GM18508 (cell line): ENCODE data around the gene PAPOLB.
"Not testable (repeated sequence)": the region's sequence is repeated elsewhere in the genome, so short reads cannot be mapped to it uniquely, and the experiment has no call there.

Experiments
- ATAC-seq: cut with Tn5 transposase; IDR thresholded peaks from one replicate; pipeline ENCODE4 v1.9.1; 2021; ENCODE audit warnings: moderate number of reproducible peaks; ENCODE audit not compliant: insufficient read depth, unreplicated experiment

Gene PAPOLB

GRCh38 chr7:4861673-4862072 lies at the start of gene PAPOLB:
PAPOLB (minus strand) TSS chr7:4862030; CDS start chr7:4861810, 220 bp downstream.
- ATAC-seq, result no peak

DNA sequence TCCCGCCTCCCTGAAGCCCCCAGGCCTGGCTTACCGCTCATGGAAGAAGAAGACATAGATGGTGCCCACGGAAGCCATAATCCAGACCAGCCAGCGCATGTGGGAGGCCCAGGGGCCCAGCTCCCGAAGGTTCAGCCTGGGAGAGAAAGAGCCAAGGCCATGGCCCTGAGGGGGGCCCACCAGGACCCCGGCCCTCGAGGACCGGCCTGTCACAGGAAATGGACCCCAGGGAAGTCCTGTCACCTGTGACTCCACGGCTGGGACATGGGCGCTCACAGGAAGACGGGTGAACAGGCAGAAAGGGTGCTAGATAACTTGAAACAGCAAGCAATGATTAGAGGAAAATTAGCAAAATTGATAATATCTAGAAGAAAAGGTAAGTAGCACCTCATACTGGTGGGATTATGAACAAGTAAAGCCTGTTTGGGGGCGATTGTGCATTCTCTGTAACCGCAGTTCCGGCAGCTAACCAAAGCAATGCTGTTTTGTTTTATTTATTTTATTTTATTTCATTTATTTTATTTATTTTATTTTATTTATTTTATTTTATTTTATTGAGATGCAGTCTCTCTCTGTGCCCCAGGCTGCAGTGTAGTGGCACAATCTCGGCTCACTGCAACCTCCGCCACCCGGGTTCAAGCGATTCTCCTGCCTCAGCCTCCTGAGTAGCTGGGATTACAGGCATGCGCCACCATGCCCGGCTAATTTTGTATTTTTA lies 49.4 kb upstream of the PAPOLB start:
- ATAC-seq, result no peak

DNA sequence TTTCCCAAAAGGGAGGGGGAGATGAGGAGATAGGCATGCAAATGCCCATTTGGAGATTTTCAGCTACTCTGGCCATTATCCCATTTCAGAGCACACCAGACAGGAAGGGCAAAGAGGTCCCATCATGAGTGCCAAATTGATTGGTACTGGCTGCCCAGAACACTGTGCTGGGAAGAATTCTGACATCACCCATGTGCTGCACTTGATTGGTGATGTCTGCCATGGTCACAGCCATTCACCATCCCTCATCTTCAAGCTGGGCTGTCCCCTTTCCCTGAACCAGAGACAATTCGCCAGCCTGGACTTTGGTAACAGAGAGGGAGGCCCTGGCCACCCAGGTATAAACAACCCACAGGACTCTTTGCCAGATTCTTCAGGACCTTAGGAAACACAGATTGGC lies 44.9 kb upstream of the PAPOLB start:
- no peak for ATAC-seq

GRCh38 chr7:4905171-4905570 lies 43.3 kb upstream of the PAPOLB start:
- ATAC-seq, result no peak

- ATAC-seq, result no peak
These were observed 42.5 kb upstream of the PAPOLB start for GRCh38 chr7:4904346-4904745.

- ATAC-seq, result no peak
These were observed 33.9 kb upstream of the PAPOLB start for GRCh38 chr7:4895766-4896165.

DNA sequence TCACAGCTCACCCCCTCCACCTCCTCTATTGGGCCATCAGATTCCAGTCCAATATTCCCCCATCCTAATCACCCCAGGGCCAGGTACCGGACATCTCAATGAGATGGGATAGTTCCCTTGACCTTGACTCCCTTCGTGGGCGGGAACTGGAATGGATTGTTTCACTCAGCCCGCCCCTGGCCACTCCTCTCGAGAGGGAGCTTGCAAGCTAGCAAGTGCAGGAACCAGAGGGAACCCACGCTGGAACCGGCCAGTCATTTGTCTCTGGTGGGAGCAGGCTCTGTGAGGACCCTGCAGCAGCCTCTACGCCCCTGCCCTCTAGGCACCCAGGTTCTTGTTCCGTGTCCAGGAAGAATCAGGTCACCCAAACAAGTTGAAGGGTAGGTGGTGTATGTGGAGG lies 32.7 kb upstream of the PAPOLB start:
- no peak for ATAC-seq

DNA sequence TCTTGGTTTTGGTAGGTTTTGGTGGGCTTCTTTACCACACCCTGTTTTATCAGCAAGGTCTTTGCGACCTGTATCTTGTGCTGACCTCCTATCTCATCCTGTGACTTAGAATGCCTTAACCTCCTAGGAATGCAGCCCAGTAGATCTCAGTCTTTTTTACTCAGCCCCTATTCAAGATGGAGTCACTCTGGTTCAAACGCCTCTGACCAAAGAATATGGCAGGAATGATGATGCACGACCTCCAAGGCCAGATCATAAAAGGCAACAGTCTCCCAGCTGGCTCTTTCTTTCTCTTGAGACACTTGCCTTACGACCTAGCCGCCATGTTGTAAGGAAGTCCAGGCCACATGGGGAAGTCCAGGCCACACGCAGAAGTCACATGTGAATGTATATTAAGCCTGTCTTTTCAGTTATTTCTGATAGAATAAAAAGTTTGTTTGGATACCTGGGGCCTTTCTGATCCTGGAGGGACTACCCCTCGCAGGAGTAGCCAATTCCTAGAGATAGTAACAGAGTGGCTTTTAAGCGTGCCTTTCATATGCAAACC lies 32.2 kb upstream of the PAPOLB start:
- ATAC-seq, result no peak

DNA sequence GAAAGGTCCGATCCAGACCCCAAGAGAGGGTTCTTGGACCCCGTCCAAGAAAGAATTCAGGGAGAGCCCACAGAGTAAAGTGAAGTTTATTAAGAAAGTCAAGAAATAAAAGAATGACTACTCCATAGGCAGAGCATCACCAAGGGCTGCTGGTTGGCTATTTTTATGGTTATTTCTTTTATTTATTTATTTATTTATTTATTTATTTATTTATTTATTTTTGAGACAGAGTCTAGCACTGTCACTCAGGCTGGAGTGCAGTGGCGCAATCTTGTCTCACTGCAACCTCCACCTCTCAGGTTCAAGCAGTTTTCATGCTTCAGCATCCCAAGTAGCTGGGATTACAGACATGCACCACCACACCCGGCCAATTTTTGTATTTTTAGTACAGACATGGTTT lies 31.4 kb upstream of the PAPOLB start:
- not testable (repeated sequence) for ATAC-seq

DNA sequence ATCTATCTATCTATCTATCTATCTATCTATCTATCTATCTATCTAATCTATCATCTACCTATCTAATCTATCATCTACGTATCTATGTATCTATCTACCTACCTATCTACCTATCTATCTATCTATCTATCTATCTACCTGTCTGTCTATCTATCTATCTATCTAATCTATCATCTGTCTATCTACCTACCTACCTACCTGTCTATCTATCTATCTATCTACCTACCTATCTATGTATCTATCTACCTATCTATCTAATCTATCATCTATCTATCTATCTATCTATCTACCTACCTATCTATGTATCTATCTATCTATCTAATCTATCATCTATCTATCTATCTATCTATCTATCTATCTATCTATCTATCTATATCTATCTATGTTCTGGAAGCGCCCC lies 29.7 kb upstream of the PAPOLB start:
- not testable (repeated sequence) for ATAC-seq

- ATAC-seq, result no peak
These were observed 27.9 kb upstream of the PAPOLB start for GRCh38 chr7:4889682-4890081.

- ATAC-seq, result no peak
These were observed 26.3 kb upstream of the PAPOLB start for GRCh38 chr7:4888161-4888560.

- ATAC-seq, result no peak
These were observed 24.8 kb upstream of the PAPOLB start for GRCh38 chr7:4886671-4887070.

DNA sequence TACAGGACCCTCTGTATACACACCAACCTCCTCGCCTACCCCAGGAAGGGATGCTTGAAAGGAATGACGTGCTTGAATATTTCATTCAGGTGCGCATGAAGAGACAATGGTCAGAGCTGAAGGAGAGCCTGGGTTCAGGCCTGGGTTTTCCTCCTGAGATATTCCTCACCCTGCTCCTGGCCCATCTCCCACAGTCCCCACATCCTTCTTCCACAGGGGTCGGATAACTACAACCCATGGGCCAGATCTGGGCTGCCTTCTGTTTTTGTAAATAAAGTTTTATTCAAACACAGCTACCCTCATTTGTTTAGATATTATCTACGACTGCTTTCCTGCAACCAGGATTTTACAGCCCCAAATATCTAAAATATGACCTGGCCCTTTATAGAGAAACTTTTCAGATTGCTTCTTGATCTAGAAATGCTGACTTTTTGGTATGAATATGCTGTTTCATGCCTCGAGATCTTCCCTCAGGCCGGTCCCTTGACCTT lies 23.5 kb upstream of the PAPOLB start:
- ATAC-seq, result no peak

- no peak for ATAC-seq
These were observed 22.3 kb upstream of the PAPOLB start for GRCh38 chr7:4884164-4884563.

DNA sequence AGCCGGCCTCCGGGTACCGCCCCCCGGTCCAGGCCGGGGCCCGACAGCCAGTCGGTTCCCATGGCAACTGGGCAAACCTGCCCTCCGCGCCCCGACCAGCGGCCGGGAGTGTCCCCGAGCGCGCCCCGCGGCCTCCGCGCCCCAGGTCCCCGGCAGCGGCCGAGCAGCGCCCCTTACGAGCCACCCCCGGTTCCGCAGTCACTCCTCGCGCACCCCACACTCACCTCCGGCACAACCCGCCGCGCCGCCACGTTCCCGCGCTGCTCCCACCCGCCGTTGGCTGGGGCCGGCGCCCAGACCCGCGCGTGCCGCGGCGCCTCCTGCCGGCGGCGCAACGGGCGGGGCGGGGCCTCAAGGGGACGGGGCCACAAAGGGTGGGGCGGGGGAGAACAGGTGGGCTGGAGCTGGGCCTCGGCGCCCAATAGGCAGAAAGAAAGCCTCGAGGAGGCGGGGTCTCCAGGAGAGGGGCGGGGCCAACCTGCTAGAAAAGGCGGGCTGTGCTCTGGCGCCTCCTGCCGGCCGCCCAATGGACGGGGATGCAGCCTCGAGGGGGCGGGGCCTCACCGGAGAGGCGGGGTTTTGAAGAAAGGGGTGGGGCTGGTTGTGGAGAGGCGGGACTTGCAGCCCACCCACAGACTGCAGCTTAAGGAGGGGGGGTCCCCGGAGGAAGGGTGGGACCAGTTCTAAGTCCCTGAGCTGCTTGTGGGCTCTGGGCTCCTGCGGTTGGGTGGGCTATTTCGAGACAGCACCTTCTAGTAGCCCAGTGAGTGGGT lies 21.7 kb upstream of the PAPOLB start, which contains the start of gene RADIL:
RADIL (minus strand) TSS at position 345 of the 773 bp plus-strand sequence. CDS start 5,577 bp downstream, outside the sequence.
- ATAC-seq, result no peak

DNA sequence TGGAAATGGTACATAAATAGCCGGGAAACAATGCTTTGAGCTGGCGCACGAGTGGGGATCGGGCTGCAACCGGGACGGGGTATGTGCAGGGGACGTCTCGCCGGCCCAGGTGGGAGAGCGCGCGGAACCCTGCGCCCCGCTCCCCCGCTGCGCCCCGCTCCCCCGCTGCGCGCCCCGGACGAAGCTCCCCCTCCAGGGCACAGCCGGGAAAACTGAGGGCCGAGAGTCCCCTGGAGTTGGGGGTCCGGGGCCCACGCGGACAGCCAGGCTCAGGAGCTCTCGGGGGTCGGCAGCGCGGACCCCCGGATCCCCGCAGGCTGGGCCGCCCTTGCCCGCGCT lies 21.2 kb upstream of the PAPOLB start:
- no peak for ATAC-seq

DNA sequence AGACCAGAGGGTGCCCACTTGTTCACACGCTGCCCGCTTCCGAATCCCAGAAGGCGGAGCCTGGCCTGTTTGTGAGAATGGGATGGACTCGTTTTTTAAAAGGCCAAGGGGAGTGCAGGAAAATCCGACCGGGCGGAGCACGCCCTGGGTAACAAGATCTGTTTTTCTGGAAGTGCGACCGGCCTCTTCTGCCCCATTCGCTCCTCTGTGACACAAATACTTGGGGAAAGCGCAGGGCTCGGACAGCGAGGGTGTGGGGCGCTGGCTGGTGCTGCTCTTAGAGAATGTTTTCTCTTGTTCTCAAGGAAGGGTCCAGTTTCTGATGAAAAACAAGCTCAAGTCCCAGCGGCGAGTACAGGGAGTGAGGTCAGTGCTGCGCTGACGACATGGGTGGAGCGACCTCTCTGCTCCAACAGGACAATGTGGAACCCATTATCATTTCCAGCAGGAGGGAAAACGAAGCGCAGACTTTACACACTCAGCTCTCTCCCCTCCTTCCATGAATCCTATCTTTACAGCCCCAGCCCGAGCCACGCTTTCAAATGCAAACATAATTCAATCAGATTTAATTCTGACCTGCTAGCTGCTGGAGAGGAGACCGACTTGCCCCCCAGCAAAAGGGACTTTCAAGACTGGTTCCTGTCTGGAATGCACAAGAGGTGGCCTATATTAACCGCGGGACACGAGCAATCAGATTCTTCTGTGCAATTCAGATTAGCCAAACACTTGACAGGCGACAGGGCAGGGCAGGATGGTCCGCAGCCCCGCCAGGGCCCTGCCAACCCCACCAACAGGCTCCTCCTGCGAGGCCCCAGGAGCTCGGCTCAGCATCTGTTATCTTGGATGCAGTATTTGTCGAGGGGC lies 20.6 kb upstream of the PAPOLB start:
- no peak for ATAC-seq

GRCh38 chr7:4880218-4880617 lies 18.4 kb upstream of the PAPOLB start:
- ATAC-seq, result no peak

- ATAC-seq, result no peak
These were observed 17.7 kb upstream of the PAPOLB start for GRCh38 chr7:4879396-4880081.
